Heart right ventricle (tissue), 16 donors: ENCODE data around the gene PRELID3B. TPM values are rescaled to one million over a fixed set of nuclear protein-coding genes. Genes with fewer than 3 reads are reported as not detected.
A peak's percentile ranks its signal among the peaks of the same experiment; 100 is the strongest.

ENCODE experiments used
- ATAC-seq, 8 donors: fragments of 200-7000 bp; cut with Tn5 transposase; one replicate each; pipeline ENCODE4 v1.9.1; 2020; ENCODE audit warnings: mild to moderate bottlenecking in 8 of 8, moderate library complexity in 8 of 8, moderate number of reproducible peaks in 1 of 8
- DNase-seq, 2 donors: peaks; one replicate each; pipeline ENCODE4 v3.0.0-alpha.2; 2020
- H3K27ac ChIP-seq, 10 donors: fragments of 200-600 bp; sonication (generic) in 2 of 10; one replicate each; pipeline versions ENCODE4 v1.5.0 to v1.8.0; 2020 to 2022; ENCODE audit warnings: mild to moderate bottlenecking in 3 of 10
- H3K27me3 ChIP-seq, 7 donors: fragments of 200-600 bp; one replicate each; pipeline ENCODE4 v1.8.0; 2021 to 2022; ENCODE audit warnings: mild to moderate bottlenecking in 2 of 7
- H3K36me3 ChIP-seq, 9 donors: fragments of 200-600 bp; sonication (generic) in 1 of 9; one replicate each; pipeline versions ENCODE4 v1.5.0 to v1.8.0; 2020 to 2022; ENCODE audit warnings: mild to moderate bottlenecking in 2 of 9
- H3K4me1 ChIP-seq, 9 donors: fragments of 200-600 bp; sonication (generic) in 1 of 9; one replicate each; pipeline versions ENCODE4 v1.5.0 to v1.8.0; 2020 to 2022; ENCODE audit warnings: mild to moderate bottlenecking in 4 of 9
- H3K4me3 ChIP-seq, 10 donors: fragments of 200-600 bp; sonication (generic) in 2 of 10; one replicate each; pipeline versions ENCODE4 v1.5.0 to v1.8.0; 2020 to 2022; ENCODE audit warnings: mild to moderate bottlenecking in 7 of 10, moderate library complexity in 2 of 10
- H3K9me3 ChIP-seq, 11 donors: fragments of 200-600 bp in 10 of 11; sonication (generic) in 2 of 11; one replicate each; pipeline versions ENCODE4 v1.5.0 to v1.8.0; 2013 to 2022; ENCODE audit warnings: mild to moderate bottlenecking in 2 of 11, control low read depth in 1 of 11, moderate library complexity in 1 of 11
- whole genome bisulfite sequencing, 2 donors: extraction: QIAGEN DNeasy Blood & Tissue Kit; methylation state at CpG; one replicate each; pipeline ENCODE4 v1.1.7; 2013; ENCODE audit warnings: inconsistent platforms in 1 of 2; 5-methylcytosine and 5-hydroxymethylcytosine counted together
- intact Hi-C, 10 donors: fragments of 100-400 bp; cut with DNase I; formaldehyde crosslinking; loops; one replicate each; pipeline versions ENCODE4 v1.11.1 to v1.14.2; 2022
- polyA plus RNA-seq, 2 donors: library from polyadenylated mRNA; stranded (reverse); fragments of 200-250 nt; gene quantifications; one replicate each; pipeline ENCODE4 v1.2.3, GENCODE V29; 2013
- total RNA-seq, 10 donors: library from RNA; stranded (reverse); fragmentation: NEBNext Ultra II Directional in 3 of 10; extraction: Animal tissue kit (Norgen Biotek cat#: 25700) in 3 of 10; gene quantifications; one replicate each; pipeline versions ENCODE4 v1.2.1 to v1.2.4, GENCODE V29; 2021 to 2023
- TF ChIP-seq, protein P1 (sequence below), 9 donors: fragments of 200-600 bp; sonication (generic) in 2 of 9; IDR thresholded peaks; one replicate each; pipeline versions ENCODE4 v1.5.0 to v1.8.0; 2021 to 2022; ENCODE audit warnings: antibody characterized with exemption in 9 of 9, mild to moderate bottlenecking in 5 of 9, moderate library complexity in 1 of 9
- donor health status: Arrhythmogenic right ventricular cardiomyopathy.
- donor health status: ischemic (EF 13 %, LVEDD 7.1; RV severe dilation, severe dysfunction).
- donor health status: healthy with polysubstance abuse.
- donor health status: DM: no; HTN: yes; CAD: no.
- donor health status: DM: no; HTN: no; CAD: no.
- donor health status: ischemic (EF 25% LVEDD 6.9; RV normal size, moderate dysfunction).
- donor health status: ischemic (EF 25% LVEDD 5.7; RV mildly dilated, moderate dysfunction).
- donor health status: healthy.
- donor health status: DM: yes; HTN: yes; CAD: no.
- donor health status: Ischemic cardiomyopathy.
- donor health status: ischemic (EF 35%, LVEDD 5.7; RV mildly dilated, moderate dysfunction).
- donor health status: nonischemic (EF 11% LVEDD 7.7; RV severe dilation, severe dysfunction).
- donor health status: DM: yes; HTN: yes; CAD: no.
- donor health status: PGD.
- donor health status: ischemic (EF 29% LVEDD 5.4; RV normal size, mild dysfunction).
- donor health status: nonischemic (EF 23%, LVEDD 6.1; RV moderate dilation, normal function).

PRELID3B gene
- total and polyA plus RNA-seq, 12 donors = 11.5 to 55.9 (median 45.3) TPM

GRCh38 chr20:59064214-59064722 is 21.7 kb upstream of the PRELID3B start:
- peak overlapping the region in 5 of 10 donors; percentile 1 to 39 (median 9) for H3K4me3 ChIP-seq
- TF ChIP-seq, protein P1, sequence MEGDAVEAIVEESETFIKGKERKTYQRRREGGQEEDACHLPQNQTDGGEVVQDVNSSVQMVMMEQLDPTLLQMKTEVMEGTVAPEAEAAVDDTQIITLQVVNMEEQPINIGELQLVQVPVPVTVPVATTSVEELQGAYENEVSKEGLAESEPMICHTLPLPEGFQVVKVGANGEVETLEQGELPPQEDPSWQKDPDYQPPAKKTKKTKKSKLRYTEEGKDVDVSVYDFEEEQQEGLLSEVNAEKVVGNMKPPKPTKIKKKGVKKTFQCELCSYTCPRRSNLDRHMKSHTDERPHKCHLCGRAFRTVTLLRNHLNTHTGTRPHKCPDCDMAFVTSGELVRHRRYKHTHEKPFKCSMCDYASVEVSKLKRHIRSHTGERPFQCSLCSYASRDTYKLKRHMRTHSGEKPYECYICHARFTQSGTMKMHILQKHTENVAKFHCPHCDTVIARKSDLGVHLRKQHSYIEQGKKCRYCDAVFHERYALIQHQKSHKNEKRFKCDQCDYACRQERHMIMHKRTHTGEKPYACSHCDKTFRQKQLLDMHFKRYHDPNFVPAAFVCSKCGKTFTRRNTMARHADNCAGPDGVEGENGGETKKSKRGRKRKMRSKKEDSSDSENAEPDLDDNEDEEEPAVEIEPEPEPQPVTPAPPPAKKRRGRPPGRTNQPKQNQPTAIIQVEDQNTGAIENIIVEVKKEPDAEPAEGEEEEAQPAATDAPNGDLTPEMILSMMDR (IDR thresholded peaks at IDR 0.05) = no peak
- no peak for DNase-seq
- H3K27me3 ChIP-seq = peaks cover 0 to 28% (median 0%) of the 10 kb centered on the region in 7 donors
- H3K36me3 ChIP-seq = no peaks in the 10 kb centered on the region
- H3K4me1 ChIP-seq = peaks cover 0 to 25% (median 14%) of the 10 kb centered on the region in 9 donors
- intact Hi-C loops = loop anchor here in 1 of 10 donors (5.0 kb wide), 1 partner anchor 338 kb away; no protein-coding TSS in a partner anchor
- 19 to 26% methylated on average over 4 of the region's 4 CpGs for WGBS, 2 donors
- H3K9me3 ChIP-seq = no peaks in the 10 kb centered on the region
- peak in 2 of 8 donors; percentile 15 to 60 for ATAC-seq
- peak overlapping the region in 6 of 10 donors; percentile 43 to 65 (median 58) for H3K27ac ChIP-seq

DNA sequence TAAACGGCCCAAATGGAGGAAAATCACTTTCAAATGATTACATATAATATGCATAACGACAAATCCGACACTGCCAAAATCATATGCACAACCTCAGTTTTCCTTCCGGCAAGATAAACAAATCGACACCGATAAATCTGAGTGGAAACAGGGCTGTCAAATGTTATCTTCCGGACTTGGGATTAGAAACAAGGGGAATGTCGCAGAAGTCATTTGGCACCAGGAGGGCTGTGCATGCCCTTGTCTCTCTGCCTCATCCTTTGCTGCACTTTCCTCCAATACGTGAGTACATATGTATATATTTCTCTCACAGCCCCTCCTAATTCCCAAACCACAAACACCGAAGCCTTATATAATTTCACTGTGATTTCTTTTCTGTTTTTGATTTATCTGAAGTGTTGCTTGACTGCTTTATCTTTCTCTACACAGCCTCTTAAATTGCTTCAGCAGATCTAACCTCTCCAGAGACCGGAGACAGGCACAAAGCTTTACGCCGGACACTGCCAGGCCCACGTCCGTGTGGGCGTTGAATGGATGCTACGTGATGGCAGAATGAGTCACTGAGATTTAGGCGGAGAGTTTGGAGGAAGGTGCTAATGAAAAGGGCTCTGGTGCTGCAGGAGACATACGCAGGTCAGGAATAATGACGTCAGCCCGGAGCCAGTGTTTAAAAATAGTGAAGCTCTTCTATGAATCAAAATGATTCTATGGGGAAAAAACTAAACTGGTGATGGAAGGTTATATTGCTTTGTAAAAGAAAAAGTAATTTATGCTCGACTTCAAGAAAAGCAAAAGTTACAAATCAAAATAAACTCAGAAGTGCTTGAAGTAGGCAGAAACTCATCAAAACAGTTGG is 21.0 kb upstream of the PRELID3B start:
- Histone ChIP-seq H3K9me3 (no peaks in the 10 kb centered on the region), H3K27ac (peak overlapping the region in 8 of 10 donors; percentile 19 to 70 (median 58)), H3K4me3 (peak overlapping the region in 6 of 10 donors; percentile 1 to 39 (median 10)), H3K4me1 (peaks cover 0 to 21% (median 14%) of the 10 kb centered on the region in 9 donors), H3K36me3 (no peaks in the 10 kb centered on the region), H3K27me3 (peaks cover 0 to 25% (median 0%) of the 10 kb centered on the region in 7 donors)
- WGBS, 2 donors = 11 to 12% methylated on average over 22 of the region's 22 CpGs
- ATAC-seq (peak; percentile 69 to 99 (median 96)), DNase-seq (peak; percentile 42 to 56)
- intact Hi-C loops = loop anchor here in 3 of 10 donors (2.0 to 5.0 kb wide), 3 partner anchors 21 to 393 kb away; partner anchors contain the start of gene PRELID3B (in 1 of the 3)
- TF ChIP-seq, protein P1 (IDR thresholded peaks at IDR 0.05) = no peak

DNA sequence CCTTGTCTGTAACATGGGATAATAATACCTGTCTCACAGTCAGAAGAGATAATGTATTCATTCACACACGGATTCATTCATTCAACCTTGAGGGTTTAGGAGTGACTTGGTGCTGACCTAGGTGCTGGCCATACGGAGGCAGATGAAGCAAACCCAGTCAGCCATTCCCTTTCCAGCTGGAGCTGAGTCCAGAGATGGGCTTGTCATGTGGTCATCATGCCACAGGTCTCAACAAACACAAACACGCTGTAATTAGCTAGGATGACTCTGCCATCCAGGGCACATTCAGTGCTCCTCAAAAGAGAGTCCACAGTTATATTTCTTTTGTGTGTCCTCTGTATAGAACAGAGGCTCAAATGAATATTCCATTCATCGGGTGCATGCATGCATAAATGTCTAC is 19.5 kb upstream of the PRELID3B start:
- TF ChIP-seq, protein P1 (IDR thresholded peaks at IDR 0.05) = no peak
- H3K27ac ChIP-seq = no peak overlapping the region
- ATAC-seq = peak in 4 of 8 donors; percentile 12 to 57 (median 34)
- no peak overlapping the region for H3K4me3 ChIP-seq
- intact Hi-C loops = loop anchor here in 3 of 10 donors (2.0 to 5.0 kb wide), 3 partner anchors 19 to 395 kb away; partner anchors contain the start of gene PRELID3B (in 1 of the 3)
- peaks cover 0 to 30% (median 0%) of the 10 kb centered on the region in 7 donors for H3K27me3 ChIP-seq
- H3K4me1 ChIP-seq = peaks cover 0 to 19% (median 14%) of the 10 kb centered on the region in 9 donors
- 57 to 62% methylated on average over 4 of the region's 4 CpGs for WGBS, 2 donors
- H3K36me3 ChIP-seq = no peaks in the 10 kb centered on the region
- DNase-seq = no peak
- H3K9me3 ChIP-seq = peaks cover 0 to under 1% (median 0%) of the 10 kb centered on the region in 11 donors

DNA sequence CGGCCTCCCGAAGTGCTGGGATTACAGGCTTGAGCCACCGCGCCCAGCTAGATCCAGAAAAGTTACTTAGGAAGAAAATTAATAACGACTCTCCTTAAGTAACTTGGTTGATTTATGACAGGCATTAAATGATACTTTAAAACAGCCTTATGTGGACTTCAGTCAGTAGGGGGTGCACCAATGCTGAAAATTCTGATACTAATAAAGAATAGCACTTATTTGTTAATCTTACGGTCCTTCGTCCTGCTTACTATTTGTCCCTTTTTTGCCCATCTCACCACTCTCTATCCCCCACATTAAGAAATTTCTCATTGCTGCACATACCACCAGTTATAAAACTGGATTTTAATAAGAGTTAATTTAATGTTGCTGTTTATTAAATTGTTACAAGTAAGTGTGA is 12.7 kb upstream of the PRELID3B start:
- H3K4me3 ChIP-seq = no peak overlapping the region
- ATAC-seq = peak in 1 of 8 donors; percentile 57
- peak in 1 of 2 donors; percentile 25 for DNase-seq
- H3K36me3 ChIP-seq = no peaks in the 10 kb centered on the region
- H3K27me3 ChIP-seq = peaks cover 0 to 53% (median 5%) of the 10 kb centered on the region in 7 donors
- H3K4me1 ChIP-seq = no peaks in the 10 kb centered on the region
- intact Hi-C loops = loop anchor here in 2 of 10 donors (5.0 to 10.0 kb wide), 2 partner anchors 167 to 349 kb away; no protein-coding TSS in a partner anchor
- TF ChIP-seq, protein P1 (IDR thresholded peaks at IDR 0.05) = peak in 8 of 9 donors; percentile 13 to 64 (median 54)
- no peak overlapping the region for H3K27ac ChIP-seq
- H3K9me3 ChIP-seq = peaks cover 0 to 11% (median 0%) of the 10 kb centered on the region in 11 donors
- 63 to 74% methylated on average over 7 of the region's 7 CpGs for WGBS, 2 donors
